GM06990 (cell line): ENCODE measurements around the gene KMT2E.
"Not testable (repeated sequence)": the region's sequence is repeated elsewhere in the genome, so short reads cannot be mapped to it uniquely, and the experiment has no call there.

Experiments used
- DNase-seq: peaks from one replicate; pipeline ENCODE4 v3.0.0-alpha.2; 2011; ENCODE audit not compliant: insufficient read length; ENCODE audit errors: extremely low read depth
- H3K27me3 ChIP-seq: replicated peaks from 2 replicates; pipeline ENCODE4 v1.6.0; 2011; ENCODE audit warnings: low read length; ENCODE audit not compliant: control insufficient read depth, insufficient read depth
- H3K36me3 ChIP-seq: 2 replicates; pipeline ENCODE4 v1.5.1; 2011; ENCODE audit warnings: low read length; ENCODE audit not compliant: control insufficient read depth, insufficient read depth
- H3K4me3 ChIP-seq: replicated peaks from 2 replicates; pipeline ENCODE4 v1.5.1; 2011; ENCODE audit warnings: low read depth, mild to moderate bottlenecking, control low read depth, low read length
- TF ChIP-seq, protein P1 (sequence below): IDR thresholded peaks from 2 replicates; pipeline ENCODE4 v1.5.1; 2011; ENCODE audit warnings: low read length, control low read depth, mild to moderate bottlenecking, inconsistent platforms; ENCODE audit not compliant: insufficient read depth, poor library complexity, severe bottlenecking

Gene KMT2E

DNA sequence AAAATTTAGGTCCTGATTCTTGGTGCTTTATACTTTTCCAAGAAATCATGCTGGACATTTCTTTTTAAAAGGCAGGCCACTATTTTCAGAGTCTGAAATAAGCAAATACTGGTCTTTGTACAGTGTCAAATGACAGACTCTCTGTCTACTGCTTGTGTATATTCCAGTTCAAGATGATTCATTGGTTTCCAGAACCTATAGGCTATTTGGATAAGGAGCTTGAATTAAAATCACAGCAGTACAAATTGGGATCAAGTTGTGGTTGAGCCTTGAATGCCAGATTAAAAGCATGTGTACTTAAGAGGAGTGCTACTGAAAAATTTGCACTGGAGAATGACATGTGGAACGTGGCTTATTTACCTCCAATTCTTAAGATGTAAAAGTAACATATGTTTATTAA lies 10.7 kb downstream of the KMT2E start:
- H3K27me3 ChIP-seq: no peaks in the 10 kb centered on the region
- no peak for DNase-seq
- H3K4me3 ChIP-seq: no peak overlapping the region
- H3K36me3 ChIP-seq: no peaks in the 10 kb centered on the region
- TF ChIP-seq, protein P1, sequence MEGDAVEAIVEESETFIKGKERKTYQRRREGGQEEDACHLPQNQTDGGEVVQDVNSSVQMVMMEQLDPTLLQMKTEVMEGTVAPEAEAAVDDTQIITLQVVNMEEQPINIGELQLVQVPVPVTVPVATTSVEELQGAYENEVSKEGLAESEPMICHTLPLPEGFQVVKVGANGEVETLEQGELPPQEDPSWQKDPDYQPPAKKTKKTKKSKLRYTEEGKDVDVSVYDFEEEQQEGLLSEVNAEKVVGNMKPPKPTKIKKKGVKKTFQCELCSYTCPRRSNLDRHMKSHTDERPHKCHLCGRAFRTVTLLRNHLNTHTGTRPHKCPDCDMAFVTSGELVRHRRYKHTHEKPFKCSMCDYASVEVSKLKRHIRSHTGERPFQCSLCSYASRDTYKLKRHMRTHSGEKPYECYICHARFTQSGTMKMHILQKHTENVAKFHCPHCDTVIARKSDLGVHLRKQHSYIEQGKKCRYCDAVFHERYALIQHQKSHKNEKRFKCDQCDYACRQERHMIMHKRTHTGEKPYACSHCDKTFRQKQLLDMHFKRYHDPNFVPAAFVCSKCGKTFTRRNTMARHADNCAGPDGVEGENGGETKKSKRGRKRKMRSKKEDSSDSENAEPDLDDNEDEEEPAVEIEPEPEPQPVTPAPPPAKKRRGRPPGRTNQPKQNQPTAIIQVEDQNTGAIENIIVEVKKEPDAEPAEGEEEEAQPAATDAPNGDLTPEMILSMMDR: no peak

DNA sequence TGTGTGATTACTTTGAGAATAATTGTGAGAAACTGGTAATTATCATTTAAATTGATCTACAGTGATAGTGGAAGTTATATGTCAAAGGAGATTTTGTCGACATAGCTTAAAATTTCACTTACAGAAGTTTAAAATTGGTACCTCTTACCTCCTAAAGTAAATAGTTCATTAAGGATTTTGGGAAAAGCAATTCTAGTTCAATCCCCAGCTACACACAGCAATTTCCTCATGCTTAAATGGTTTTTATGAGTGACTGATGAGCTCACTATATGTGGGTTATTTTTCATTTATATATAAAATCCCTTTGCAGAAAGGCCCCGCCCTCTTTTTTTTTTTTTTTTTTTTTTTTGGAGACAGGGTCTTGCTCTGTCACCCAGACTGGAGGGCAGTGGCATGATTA lies 12.7 kb downstream of the KMT2E start:
- Histone ChIP-seq H3K36me3 (no peaks in the 10 kb centered on the region), H3K27me3 (no peaks in the 10 kb centered on the region), H3K4me3 (no peak overlapping the region)
- no peak for DNase-seq
- TF ChIP-seq, protein P1: no peak

DNA sequence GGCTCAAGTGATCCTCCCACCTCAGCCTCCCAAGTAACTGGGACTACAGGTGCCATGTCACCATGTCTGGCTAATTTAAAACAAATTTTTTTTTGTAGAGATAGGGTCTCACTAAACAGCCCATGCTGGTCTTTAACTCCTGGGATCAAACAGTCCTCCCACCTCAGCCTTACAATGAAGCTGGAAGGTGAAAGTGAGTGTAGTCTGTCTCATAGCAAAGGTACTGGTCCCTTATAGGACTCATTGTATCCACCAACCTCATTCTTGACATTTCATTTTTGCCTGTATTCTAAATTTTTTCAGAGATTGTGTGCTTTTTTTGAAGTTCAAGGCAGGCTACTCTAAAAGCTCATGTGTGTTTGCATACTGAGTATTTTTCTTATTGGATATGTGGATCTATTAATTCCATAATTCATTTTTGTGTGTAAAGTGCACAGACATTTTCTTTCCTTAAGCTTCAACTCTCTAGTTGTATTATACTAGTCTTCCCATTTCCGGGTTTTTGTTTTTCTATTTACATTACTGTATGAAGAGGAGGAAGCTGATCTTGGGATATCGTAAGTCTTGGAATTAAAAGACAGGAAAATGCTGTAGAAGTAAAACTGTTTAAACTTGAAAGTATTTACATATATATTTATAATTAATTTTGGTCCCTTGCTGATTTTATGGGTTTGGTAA lies 13.3 kb downstream of the KMT2E start:
- TF ChIP-seq, protein P1: no peak
- DNase-seq: no peak
- Histone ChIP-seq H3K4me3 (no peak overlapping the region), H3K27me3 (no peaks in the 10 kb centered on the region), H3K36me3 (no peaks in the 10 kb centered on the region)

DNA sequence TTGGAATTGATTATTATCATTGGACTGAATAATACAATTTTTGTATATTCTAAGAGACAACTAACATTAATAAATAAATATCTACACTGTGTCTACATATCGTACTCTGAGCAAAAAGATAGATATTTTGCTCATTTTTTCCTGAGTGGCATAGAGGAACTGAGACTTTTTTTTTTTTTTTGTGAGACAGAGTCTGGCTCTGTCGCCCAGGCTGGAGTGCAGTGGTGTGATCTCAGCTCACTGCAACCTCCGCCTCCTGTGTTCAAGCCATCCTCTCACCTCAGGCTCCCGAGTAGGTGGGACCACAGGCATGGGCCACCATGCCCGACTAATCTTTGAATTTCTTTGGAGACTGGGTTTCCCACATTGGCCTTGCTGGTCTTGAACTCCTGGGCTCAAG lies 14.0 kb downstream of the KMT2E start:
- Histone ChIP-seq H3K4me3 (no peak overlapping the region), H3K36me3 (no peaks in the 10 kb centered on the region), H3K27me3 (no peaks in the 10 kb centered on the region)
- TF ChIP-seq, protein P1: no peak
- no peak for DNase-seq

DNA sequence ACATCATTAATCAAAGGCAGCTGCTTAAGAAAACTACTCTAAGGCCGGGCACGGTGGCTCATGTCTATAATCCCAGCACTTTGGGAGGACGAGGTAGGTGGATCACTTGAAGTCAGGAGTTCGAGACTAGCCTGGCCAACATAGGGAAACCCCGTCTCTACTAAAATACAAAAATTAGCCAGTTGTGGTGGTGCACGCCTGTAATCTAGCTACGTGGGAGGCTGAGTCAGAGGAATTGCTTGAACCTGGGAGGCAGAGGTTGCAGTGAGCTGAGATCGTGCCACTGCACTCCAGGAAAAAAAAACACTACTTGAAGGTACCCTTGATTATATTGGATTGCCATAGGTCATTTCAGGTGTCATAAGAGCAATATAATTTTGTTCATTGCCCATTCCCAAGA lies 14.9 kb downstream of the KMT2E start:
- H3K27me3 ChIP-seq, DNase-seq, H3K36me3 ChIP-seq, H3K4me3 ChIP-seq: not testable (repeated sequence)

DNA sequence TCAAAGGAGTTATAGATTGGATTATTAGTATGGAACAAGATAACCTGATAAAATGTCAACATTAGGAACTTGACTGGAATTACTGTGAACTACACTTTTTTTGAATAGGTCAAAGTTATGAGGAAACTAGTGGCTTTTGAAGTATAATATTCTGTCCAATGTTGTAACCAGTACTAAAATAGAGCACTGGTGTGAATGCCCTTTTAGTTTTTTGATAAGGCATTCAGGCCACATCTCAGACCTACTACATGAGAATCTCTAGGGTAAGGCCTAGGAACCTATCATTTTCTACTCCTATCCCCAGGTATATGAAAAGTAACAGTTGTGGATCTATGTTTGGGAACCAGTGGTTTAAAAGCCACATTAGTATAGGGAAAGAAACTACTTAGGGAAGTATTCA lies 16.4 kb downstream of the KMT2E start:
- DNase-seq: no peak
- Histone ChIP-seq H3K27me3 (no peaks in the 10 kb centered on the region), H3K4me3 (no peak overlapping the region), H3K36me3 (no peaks in the 10 kb centered on the region)
- TF ChIP-seq, protein P1: no peak
